ENCODE data around the gene RAB14.

Gene RAB14

GRCh38 chr9:121219530-121219929 is 17.9 kb upstream of the RAB14 start:
- no peak overlapping the region for H3K4me3 ChIP-seq (ENCODE audit: low read depth, low read length)
- TF ChIP-seq CTCF (IDR thresholded peaks at IDR 0.05; ENCODE audit: low read depth, low read length) = no peak

- TF ChIP-seq CTCF (IDR thresholded peaks at IDR 0.05; ENCODE audit: low read depth, low read length) = no peak
Measured at GRCh38 chr9:121218357-121219027, 16.8 kb upstream of the RAB14 start.

GRCh38 chr9:121217609-121218292 is 16.1 kb upstream of the RAB14 start:
- H3K4me3 ChIP-seq (ENCODE audit: low read depth, low read length) = no peak overlapping the region
- no peak for TF ChIP-seq CTCF (IDR thresholded peaks at IDR 0.05; ENCODE audit: low read depth, low read length)

More at GRCh38 chr9:121218357-121219027, 16.8 kb upstream of the RAB14 start:
- no peak overlapping the region for H3K4me3 ChIP-seq (ENCODE audit: low read depth, low read length)

- no peak overlapping the region for H3K4me3 ChIP-seq (ENCODE audit: low read depth, low read length)
- TF ChIP-seq CTCF (IDR thresholded peaks at IDR 0.05; ENCODE audit: low read depth, low read length) = no peak
Measured at GRCh38 chr9:121216271-121216805, 14.7 kb upstream of the RAB14 start.

GRCh38 chr9:121214005-121214404 is 12.3 kb upstream of the RAB14 start:
- no peak overlapping the region for H3K4me3 ChIP-seq (ENCODE audit: low read depth, low read length)
- TF ChIP-seq CTCF (IDR thresholded peaks at IDR 0.05; ENCODE audit: low read depth, low read length) = no peak

- H3K4me3 ChIP-seq (ENCODE audit: low read depth, low read length) = no peak overlapping the region
- peak; percentile 96 for TF ChIP-seq CTCF (IDR thresholded peaks at IDR 0.05; ENCODE audit: low read depth, low read length)
Measured at GRCh38 chr9:121213136-121213806, 11.6 kb upstream of the RAB14 start.

All from WI38 (cell line).